OCI-LY7 (cell line): ENCODE measurements around the gene EIF4H.

ENCODE experiments used
- EZH2phosphoT487 ChIP-seq: fragments of 200-600 bp; sonication (generic); IDR thresholded peaks from 2 replicates; pipeline ENCODE4 v1.6.1; 2018; ENCODE audit warnings: low read depth, borderline replicate concordance, mild to moderate bottlenecking, mixed run types, antibody characterized with exemption, low read length, moderate library complexity, mixed read lengths
- TF ChIP-seq, protein P1 (sequence below): fragments of 200-600 bp; sonication (generic); conservative IDR thresholded peaks from 2 replicates; pipeline ENCODE4 v1.5.1; 2014; ENCODE audit warnings: mild to moderate bottlenecking, antibody characterized with exemption, low read length, moderate library complexity, mixed read lengths

- TF ChIP-seq, protein P1, sequence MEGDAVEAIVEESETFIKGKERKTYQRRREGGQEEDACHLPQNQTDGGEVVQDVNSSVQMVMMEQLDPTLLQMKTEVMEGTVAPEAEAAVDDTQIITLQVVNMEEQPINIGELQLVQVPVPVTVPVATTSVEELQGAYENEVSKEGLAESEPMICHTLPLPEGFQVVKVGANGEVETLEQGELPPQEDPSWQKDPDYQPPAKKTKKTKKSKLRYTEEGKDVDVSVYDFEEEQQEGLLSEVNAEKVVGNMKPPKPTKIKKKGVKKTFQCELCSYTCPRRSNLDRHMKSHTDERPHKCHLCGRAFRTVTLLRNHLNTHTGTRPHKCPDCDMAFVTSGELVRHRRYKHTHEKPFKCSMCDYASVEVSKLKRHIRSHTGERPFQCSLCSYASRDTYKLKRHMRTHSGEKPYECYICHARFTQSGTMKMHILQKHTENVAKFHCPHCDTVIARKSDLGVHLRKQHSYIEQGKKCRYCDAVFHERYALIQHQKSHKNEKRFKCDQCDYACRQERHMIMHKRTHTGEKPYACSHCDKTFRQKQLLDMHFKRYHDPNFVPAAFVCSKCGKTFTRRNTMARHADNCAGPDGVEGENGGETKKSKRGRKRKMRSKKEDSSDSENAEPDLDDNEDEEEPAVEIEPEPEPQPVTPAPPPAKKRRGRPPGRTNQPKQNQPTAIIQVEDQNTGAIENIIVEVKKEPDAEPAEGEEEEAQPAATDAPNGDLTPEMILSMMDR = no peak
- no peak for TF ChIP-seq EZH2phosphoT487
Observed at GRCh38 chr7:74134117-74134620, 40.0 kb upstream of the EIF4H start.
